MM.1S (cell line): ENCODE measurements around the gene LIN7A.

Experiments used
- EZH2 ChIP-seq: fragments of 300-600 bp; sonication (generic); optimal IDR thresholded peaks from 2 replicates; pipeline ENCODE3; 2017; ENCODE audit warnings: low read depth, mild to moderate bottlenecking, antibody characterized with exemption, low read length, mixed read lengths
- EZH2phosphoT487 ChIP-seq: fragments of 300-600 bp; sonication (generic); IDR thresholded peaks from 2 replicates; pipeline ENCODE4 v1.6.1; 2018; ENCODE audit warnings: antibody characterized with exemption, low read length
- TF ChIP-seq, protein P1 (sequence below): fragments of 300-600 bp; sonication (generic); IDR thresholded peaks from 2 replicates; pipeline ENCODE4 v1.5.1; 2016; ENCODE audit warnings: antibody characterized with exemption, low read length, mixed read lengths

DNA sequence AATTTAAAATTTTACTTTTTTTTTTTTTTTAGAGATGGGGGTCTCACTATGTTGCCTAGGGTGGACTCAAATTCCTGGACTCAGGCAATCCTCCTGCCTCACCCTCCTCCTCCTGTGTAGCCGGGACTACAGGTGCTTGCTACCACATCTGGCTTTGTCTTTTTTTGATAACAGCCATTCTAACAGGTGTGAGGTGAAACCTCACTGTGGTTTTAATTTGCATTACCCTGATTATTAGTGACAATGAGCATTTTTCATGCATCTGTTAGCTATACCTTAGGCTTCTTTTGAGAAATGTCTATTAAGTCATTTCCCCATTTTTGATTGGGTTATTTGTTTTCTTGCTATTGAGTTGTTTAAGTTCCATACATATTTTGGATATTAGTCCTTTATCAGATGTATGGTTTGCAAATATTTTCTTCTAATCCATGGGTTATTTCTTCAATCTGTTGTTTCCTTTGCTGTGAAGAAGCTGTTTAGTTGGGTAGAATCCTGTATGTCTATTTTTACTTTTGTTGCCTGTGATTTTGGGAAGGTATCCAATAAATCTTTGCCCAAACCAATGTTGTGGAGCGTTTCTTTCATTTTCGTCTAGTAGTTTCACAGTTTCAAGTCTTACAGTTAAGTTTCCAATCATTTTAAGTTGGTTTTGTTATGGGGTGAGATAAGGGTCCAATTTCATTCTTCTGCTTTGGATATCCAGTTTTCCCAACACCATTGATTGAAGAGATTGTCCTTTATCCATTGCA is 134.9 kb downstream of the LIN7A start:
- no peak for TF ChIP-seq EZH2
- TF ChIP-seq, protein P1, sequence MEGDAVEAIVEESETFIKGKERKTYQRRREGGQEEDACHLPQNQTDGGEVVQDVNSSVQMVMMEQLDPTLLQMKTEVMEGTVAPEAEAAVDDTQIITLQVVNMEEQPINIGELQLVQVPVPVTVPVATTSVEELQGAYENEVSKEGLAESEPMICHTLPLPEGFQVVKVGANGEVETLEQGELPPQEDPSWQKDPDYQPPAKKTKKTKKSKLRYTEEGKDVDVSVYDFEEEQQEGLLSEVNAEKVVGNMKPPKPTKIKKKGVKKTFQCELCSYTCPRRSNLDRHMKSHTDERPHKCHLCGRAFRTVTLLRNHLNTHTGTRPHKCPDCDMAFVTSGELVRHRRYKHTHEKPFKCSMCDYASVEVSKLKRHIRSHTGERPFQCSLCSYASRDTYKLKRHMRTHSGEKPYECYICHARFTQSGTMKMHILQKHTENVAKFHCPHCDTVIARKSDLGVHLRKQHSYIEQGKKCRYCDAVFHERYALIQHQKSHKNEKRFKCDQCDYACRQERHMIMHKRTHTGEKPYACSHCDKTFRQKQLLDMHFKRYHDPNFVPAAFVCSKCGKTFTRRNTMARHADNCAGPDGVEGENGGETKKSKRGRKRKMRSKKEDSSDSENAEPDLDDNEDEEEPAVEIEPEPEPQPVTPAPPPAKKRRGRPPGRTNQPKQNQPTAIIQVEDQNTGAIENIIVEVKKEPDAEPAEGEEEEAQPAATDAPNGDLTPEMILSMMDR, result no peak
- no peak for TF ChIP-seq EZH2phosphoT487
